ENCODE results near the gene P2RY8. TPM values are rescaled to one million over a fixed set of nuclear protein-coding genes. Genes with fewer than 3 reads are reported as not detected.
A peak's percentile ranks its signal among the peaks of the same experiment; 100 is the strongest.
"Not testable (repeated sequence)": the region's sequence is repeated elsewhere in the genome, so short reads cannot be mapped to it uniquely, and the experiment has no call there.

P2RY8 gene
- total RNA-seq, 2 experiments from 2014 or later = 139 TPM

GRCh38 chrX:1561164-1561563 is 24.2 kb upstream of the P2RY8 start:
- Histone ChIP-seq H3K4me1 (ENCODE audit: insufficient read depth, low read length) (peaks cover 63% of the 10 kb centered on the region), H3K27ac (ENCODE audit: low read depth in 1 of 2, low read length in 2 of 2) (no peak overlapping the region), H3K9me3 (ENCODE audit: control insufficient read depth in 1 of 2, insufficient read depth in 1 of 2, low read length in 2 of 2) (no peaks in the 10 kb centered on the region), H3K4me3 (ENCODE audit: low read length) (no peak overlapping the region), H3K27me3 (ENCODE audit: control insufficient read depth in 1 of 2, insufficient read depth in 2 of 2, low read length in 2 of 2) (no peaks in the 10 kb centered on the region), H3K36me3 (ENCODE audit: insufficient read depth, low read length) (no peaks in the 10 kb centered on the region)
- DNase-seq (no peak), ATAC-seq (ENCODE audit: poor library complexity) (no peak)
- no peaks in the 10 kb centered on the region for H3K27me3 Mint-ChIP-seq
- POLR2A ChIA-PET = no interaction called here
- CTCF ChIA-PET = no interaction called here
- H3K4me3 Mint-ChIP-seq = no peak overlapping the region
- TF ChIP-seq CTCF (IDR thresholded peaks at IDR 0.05) = no peak
- H3K27ac Mint-ChIP-seq = peak overlapping the region; percentile 67
- peaks cover 5% of the 10 kb centered on the region for H3K9me3 Mint-ChIP-seq
- peaks cover 72% of the 10 kb centered on the region for H3K4me1 Mint-ChIP-seq (ENCODE audit: low read depth)
- intact Hi-C loops (cut with DNase I, micrococcal nuclease) = no loop called here
- no peaks in the 10 kb centered on the region for H3K36me3 Mint-ChIP-seq (ENCODE audit: low read depth)

GRCh38 chrX:1558761-1559468 is 21.9 kb upstream of the P2RY8 start:
- no peak for DNase-seq
- Mint-ChIP-seq H3K27me3 (no peaks in the 10 kb centered on the region), H3K27ac (peak overlapping the region; percentile 76), H3K36me3 (ENCODE audit: low read depth) (peaks cover 13% of the 10 kb centered on the region), H3K9me3 (peaks cover 14% of the 10 kb centered on the region), H3K4me1 (ENCODE audit: low read depth) (peaks cover 68% of the 10 kb centered on the region), H3K4me3 (no peak overlapping the region)
- ATAC-seq (ENCODE audit: poor library complexity) = no peak
- TF ChIP-seq CTCF (IDR thresholded peaks at IDR 0.05) = no peak
- Histone ChIP-seq H3K36me3 (ENCODE audit: insufficient read depth, low read length) (no peaks in the 10 kb centered on the region), H3K27ac (ENCODE audit: low read depth in 1 of 2, low read length in 2 of 2) (no peak overlapping the region), H3K4me1 (ENCODE audit: insufficient read depth, low read length) (peaks cover 69% of the 10 kb centered on the region), H3K27me3 (ENCODE audit: control insufficient read depth in 1 of 2, insufficient read depth in 2 of 2, low read length in 2 of 2) (no peaks in the 10 kb centered on the region), H3K4me3 (ENCODE audit: low read length) (no peak overlapping the region), H3K9me3 (ENCODE audit: control insufficient read depth in 1 of 2, insufficient read depth in 1 of 2, low read length in 2 of 2) (peaks cover 3 to 4% of the 10 kb centered on the region in 2 experiments)
- ChIA-PET POLR2A (no interaction called here), CTCF (no interaction called here)
- intact Hi-C loops (cut with DNase I, micrococcal nuclease) = loop anchor here in 1 of 2 experiments (5.0 kb wide), 1 partner anchor 1277 kb away; the partner anchor contains the start of gene PLCXD1

DNA sequence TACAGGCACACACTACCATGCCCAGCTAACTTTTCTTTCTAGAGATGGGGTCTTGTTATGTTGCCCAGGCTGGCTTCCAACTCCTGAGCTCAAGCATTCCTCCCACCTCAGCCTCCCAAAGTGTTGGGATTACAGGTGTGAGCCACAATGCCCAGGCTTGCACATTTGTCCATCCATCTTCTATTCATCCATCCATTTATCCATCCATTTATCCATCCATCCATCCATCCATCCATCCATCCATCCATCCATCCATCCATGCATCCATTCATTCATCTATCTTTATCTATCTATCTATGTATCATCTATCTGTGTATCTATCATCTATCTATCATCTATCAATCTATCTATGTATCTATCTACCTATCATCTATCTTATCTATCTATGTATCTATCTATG is 20.5 kb upstream of the P2RY8 start:
- CTCF ChIA-PET; ATAC-seq (ENCODE audit: poor library complexity); H3K4me3 ChIP-seq (ENCODE audit: low read length); DNase-seq; H3K27me3 ChIP-seq (ENCODE audit: control insufficient read depth in 1 of 2, insufficient read depth in 2 of 2, low read length in 2 of 2); H3K27ac ChIP-seq (ENCODE audit: low read depth in 1 of 2, low read length in 2 of 2); POLR2A ChIA-PET; H3K27me3 Mint-ChIP-seq; H3K36me3 ChIP-seq (ENCODE audit: insufficient read depth, low read length): not testable (repeated sequence)
- Mint-ChIP-seq H3K4me3 (peak overlapping the region; percentile 30), H3K4me1 (ENCODE audit: low read depth) (peaks cover 68% of the 10 kb centered on the region), H3K36me3 (ENCODE audit: low read depth) (peaks cover 18% of the 10 kb centered on the region), H3K27ac (peak overlapping the region; percentile 76), H3K9me3 (peaks cover 14% of the 10 kb centered on the region)
- Histone ChIP-seq H3K9me3 (ENCODE audit: control insufficient read depth in 1 of 2, insufficient read depth in 1 of 2, low read length in 2 of 2) (peaks cover 4 to 17% of the 10 kb centered on the region in 2 experiments), H3K4me1 (ENCODE audit: insufficient read depth, low read length) (peaks cover 78% of the 10 kb centered on the region)
- intact Hi-C loops (cut with DNase I, micrococcal nuclease) = loop anchor here in 1 of 2 experiments (5.0 kb wide), 1 partner anchor 1275 kb away; the partner anchor contains the start of gene PLCXD1
